ENCODE results near the gene SYT1.

SYT1 gene

GRCh38 chr12:78966062-78966461 lies 101.5 kb downstream of the SYT1 start:
- no peak for TF ChIP-seq POLR2A (IDR thresholded peaks at IDR 0.05; ENCODE audit: low read depth, low read length)
- FAIRE-seq (no peak), DNase-seq (ENCODE audit: insufficient read length, low spot score) (no peak)

- TF ChIP-seq POLR2A (IDR thresholded peaks at IDR 0.05; ENCODE audit: low read depth, low read length): no peak
- no peak for DNase-seq (ENCODE audit: insufficient read length, low spot score)
- no peak for FAIRE-seq
Observed at GRCh38 chr12:78966926-78967325, 102.4 kb downstream of the SYT1 start.

DNA sequence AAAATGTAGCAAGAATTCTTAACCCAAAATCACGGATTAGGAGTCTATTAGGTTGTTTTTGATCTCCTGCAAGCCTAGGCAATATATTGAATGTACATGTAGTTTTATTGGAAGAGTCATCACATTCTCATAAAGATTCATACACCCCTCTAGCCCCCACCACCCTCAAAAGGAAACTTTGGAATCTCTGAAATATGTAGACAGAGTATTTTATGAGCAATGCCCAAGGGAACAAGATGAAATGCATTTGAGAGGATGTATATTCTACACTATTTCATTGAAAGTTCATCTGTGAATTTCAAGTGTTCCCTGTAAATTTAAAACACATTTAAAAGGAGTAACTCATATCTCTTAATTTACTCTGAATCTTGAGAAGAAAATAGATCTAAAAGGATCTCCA lies 103.7 kb downstream of the SYT1 start:
- no peak for FAIRE-seq
- no peak for DNase-seq (ENCODE audit: insufficient read length, low spot score)
- TF ChIP-seq POLR2A (IDR thresholded peaks at IDR 0.05; ENCODE audit: low read depth, low read length): no peak

DNA sequence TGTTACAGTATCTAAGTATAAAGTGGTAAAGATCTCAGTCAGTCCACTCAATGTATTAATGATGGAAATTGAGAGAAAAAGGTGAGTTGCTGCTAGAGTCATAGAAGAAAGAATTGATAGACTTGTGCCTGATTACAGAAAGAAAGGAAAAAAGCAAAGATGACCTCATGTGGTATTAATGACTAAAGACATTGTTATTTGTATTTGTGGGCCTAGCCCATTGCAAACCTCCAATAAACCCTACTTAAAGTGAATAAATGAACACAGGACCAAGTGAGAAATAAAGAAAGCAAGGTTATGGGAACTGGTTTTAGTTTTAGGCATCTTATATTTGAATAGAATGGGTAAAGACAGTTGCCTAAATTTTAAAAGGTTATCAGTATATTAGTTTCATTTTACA lies 105.5 kb downstream of the SYT1 start:
- FAIRE-seq (no peak), DNase-seq (ENCODE audit: insufficient read length, low spot score) (no peak)
- no peak for TF ChIP-seq POLR2A (IDR thresholded peaks at IDR 0.05; ENCODE audit: low read depth, low read length)

- FAIRE-seq: no peak
- TF ChIP-seq POLR2A (IDR thresholded peaks at IDR 0.05; ENCODE audit: low read depth, low read length): no peak
- no peak for DNase-seq (ENCODE audit: insufficient read length, low spot score)
Observed at GRCh38 chr12:78977304-78977867, 112.8 kb downstream of the SYT1 start.

GRCh38 chr12:78994168-78994791 lies 129.7 kb downstream of the SYT1 start:
- TF ChIP-seq POLR2A (IDR thresholded peaks at IDR 0.05; ENCODE audit: low read depth, low read length): no peak
- DNase-seq (ENCODE audit: insufficient read length, low spot score) (no peak), FAIRE-seq (no peak)

- no peak for DNase-seq (ENCODE audit: insufficient read length, low spot score)
- no peak for TF ChIP-seq POLR2A (IDR thresholded peaks at IDR 0.05; ENCODE audit: low read depth, low read length)
- no peak for FAIRE-seq
Observed at GRCh38 chr12:79000501-79000900, 135.9 kb downstream of the SYT1 start.

- TF ChIP-seq POLR2A (IDR thresholded peaks at IDR 0.05; ENCODE audit: low read depth, low read length): no peak
- DNase-seq (ENCODE audit: insufficient read length, low spot score) (no peak), FAIRE-seq (no peak)
Observed at GRCh38 chr12:79001404-79001803, 136.8 kb downstream of the SYT1 start.

DNA sequence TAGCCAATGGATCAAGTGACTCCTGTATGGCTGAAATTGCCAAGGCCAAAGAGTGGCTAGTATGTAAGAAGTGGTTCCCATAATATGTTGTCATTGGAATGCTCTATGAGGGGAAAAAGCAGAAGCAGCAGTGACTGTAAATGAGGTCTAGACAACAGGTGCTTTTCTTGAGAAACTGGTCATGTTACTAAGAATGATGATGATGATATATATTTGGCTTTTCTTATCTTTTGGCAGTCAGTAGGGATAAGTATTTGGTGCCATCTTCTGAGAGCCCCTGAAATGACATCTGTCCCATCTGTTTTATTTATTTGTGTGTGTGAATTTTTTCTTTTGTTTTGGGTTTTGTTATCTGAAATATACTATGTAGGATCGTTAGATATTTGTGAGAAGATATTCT lies 141.7 kb downstream of the SYT1 start:
- FAIRE-seq (no peak), DNase-seq (ENCODE audit: insufficient read length, low spot score) (no peak)
- no peak for TF ChIP-seq POLR2A (IDR thresholded peaks at IDR 0.05; ENCODE audit: low read depth, low read length)

DNA sequence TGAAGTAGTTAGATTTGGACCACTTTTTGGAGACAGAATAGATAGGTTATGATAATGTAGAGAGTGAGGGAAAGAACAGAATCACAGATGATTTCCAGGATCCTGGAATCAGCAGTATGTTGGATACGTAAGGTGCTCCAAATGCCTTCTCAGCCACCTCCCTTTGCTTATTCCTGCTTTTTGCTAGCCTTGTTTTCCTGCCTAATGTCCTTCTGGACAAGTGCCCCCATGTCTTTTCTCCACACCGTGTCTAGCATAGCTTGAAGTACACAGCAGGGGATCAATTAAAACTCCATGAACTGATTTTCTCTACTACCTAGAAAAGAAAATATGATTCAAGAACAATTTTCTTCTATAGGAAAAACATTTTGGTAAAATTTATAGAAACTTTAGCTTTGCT lies 144.0 kb downstream of the SYT1 start:
- no peak for FAIRE-seq
- no peak for DNase-seq (ENCODE audit: insufficient read length, low spot score)
- no peak for TF ChIP-seq POLR2A (IDR thresholded peaks at IDR 0.05; ENCODE audit: low read depth, low read length)

- FAIRE-seq: no peak
- no peak for TF ChIP-seq POLR2A (IDR thresholded peaks at IDR 0.05; ENCODE audit: low read depth, low read length)
- no peak for DNase-seq (ENCODE audit: insufficient read length, low spot score)
Observed at GRCh38 chr12:79012636-79013035, 148.1 kb downstream of the SYT1 start.

GRCh38 chr12:79016181-79016580 lies 151.6 kb downstream of the SYT1 start:
- no peak for TF ChIP-seq POLR2A (IDR thresholded peaks at IDR 0.05; ENCODE audit: low read depth, low read length)
- no peak for FAIRE-seq

GRCh38 chr12:79019672-79020071 lies 155.1 kb downstream of the SYT1 start:
- DNase-seq (ENCODE audit: insufficient read length, low spot score): no peak
- TF ChIP-seq POLR2A (IDR thresholded peaks at IDR 0.05; ENCODE audit: low read depth, low read length): no peak
- no peak for FAIRE-seq

More at GRCh38 chr12:79016181-79016580, 151.6 kb downstream of the SYT1 start:
- DNase-seq (ENCODE audit: insufficient read length, low spot score): no peak

DNA sequence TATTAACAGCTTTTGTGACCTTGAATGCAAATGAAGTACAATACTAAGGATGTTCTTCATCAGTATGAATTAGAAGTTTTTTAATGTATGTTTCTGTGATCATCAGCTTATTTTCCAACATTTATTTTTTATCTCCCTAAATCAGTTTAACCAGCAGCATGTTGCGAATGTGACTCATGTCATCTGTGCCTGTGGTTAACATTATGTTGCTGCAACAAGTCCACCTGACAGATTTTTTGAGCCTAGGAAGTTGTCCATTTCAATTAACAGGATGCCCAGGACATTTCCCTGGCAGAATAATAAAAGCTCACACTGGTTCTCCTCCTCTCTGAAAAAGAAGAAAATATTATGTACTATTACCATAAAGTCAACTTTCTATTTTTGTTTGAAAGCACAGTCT lies 155.5 kb downstream of the SYT1 start:
- DNase-seq (ENCODE audit: insufficient read length, low spot score): peak; percentile 2
- TF ChIP-seq POLR2A (IDR thresholded peaks at IDR 0.05; ENCODE audit: low read depth, low read length): no peak
- peak; percentile 67 for FAIRE-seq

DNA sequence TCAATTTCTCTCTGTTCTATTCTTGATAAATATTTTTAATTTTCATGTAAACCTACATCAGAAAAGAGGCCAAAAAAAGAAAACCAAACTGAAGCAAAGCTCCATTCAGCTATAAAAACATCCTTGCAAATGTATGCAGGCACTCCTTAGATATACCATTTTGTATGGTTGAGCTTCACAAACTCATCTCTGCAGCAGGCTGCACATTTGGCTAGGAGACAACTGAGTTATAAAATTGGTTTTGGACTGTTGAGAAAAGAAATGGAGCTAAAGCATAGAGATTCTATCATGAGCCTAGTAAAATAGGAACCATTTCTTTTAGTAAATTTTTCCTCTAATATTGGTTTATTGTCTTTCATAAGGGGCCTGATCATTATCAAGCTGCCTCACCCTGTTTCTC lies 156.4 kb downstream of the SYT1 start:
- DNase-seq (ENCODE audit: insufficient read length, low spot score): no peak
- no peak for FAIRE-seq
- TF ChIP-seq POLR2A (IDR thresholded peaks at IDR 0.05; ENCODE audit: low read depth, low read length): no peak

Measured in H54 (cell line).